ENCODE measurements around the gene CACNA1C. TPM values are rescaled to one million over a fixed set of nuclear protein-coding genes. Genes with fewer than 3 reads are reported as not detected.

Gene CACNA1C
- total RNA-seq, 1 experiment from 2014 or later = 1.1 TPM

DNA sequence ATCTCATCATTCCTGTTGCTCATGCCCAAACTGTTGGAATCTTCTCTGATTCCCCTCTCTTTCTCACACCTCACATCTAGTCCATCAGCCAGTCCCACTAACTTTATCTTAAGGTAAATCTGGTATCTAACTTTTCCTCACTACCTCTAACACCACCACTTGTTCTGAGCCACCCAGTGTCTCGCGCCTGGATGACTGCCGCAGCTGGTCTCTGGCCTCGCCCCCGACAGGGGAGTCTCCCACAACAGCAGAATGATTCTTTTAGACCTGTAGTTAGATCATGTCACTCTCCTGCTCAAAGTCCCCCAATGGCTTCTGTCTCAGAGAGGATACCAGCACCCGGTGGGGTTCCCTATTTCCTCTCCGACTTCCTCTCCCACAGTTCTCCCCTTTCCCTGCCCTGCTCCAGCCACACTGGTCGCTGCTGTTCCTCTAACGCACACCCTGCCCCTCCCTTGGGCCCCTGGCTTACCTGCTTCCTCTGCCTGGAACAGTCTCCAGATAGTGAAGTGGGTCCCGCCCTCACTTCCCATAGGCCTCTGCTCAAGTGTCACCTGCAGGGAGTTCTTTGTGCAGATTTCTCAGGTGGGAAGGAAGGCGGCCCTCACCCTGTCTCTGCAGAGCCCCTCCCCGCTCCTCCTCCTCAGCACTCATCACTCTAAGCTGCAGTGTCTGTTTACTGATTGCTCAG is 403.5 kb downstream of the CACNA1C start:
- Histone ChIP-seq H3K27me3 (ENCODE audit: insufficient read depth, low read length) (no peaks in the 10 kb centered on the region), H3T11ph (ENCODE audit: low read length) (no peak overlapping the region), H2BK5ac (ENCODE audit: insufficient read length, low read length) (no peak overlapping the region), H3K56ac (ENCODE audit: insufficient read length, low read depth, low read length) (no peak overlapping the region), H3K4ac (ENCODE audit: low read depth, low read length) (no peak overlapping the region), H3K9me3 (ENCODE audit: control insufficient read depth, low read depth, low read length) (no peaks in the 10 kb centered on the region), H3K4me2 (ENCODE audit: insufficient read depth, insufficient read length, low read length) (no peak overlapping the region), H2BK20ac (ENCODE audit: low read depth, low read length, poor library complexity, severe bottlenecking) (no peak overlapping the region), H2BK120ac (ENCODE audit: low read depth, low read length, poor library complexity, severe bottlenecking) (no peak overlapping the region), H4K20me1 (ENCODE audit: control insufficient read depth, insufficient read depth, insufficient read length) (no peaks in the 10 kb centered on the region), H3K79me1 (ENCODE audit: insufficient read depth, low read depth, low read length, poor library complexity, severe bottlenecking) (no peaks in the 10 kb centered on the region), H4K91ac (ENCODE audit: insufficient read length, low read depth, low read length) (no peak overlapping the region), H3K18ac (ENCODE audit: insufficient read length, low read depth, low read length) (no peak overlapping the region), H2AFZ (ENCODE audit: low read length) (no peak overlapping the region), H3K14ac (ENCODE audit: insufficient read depth, low read length) (no peak overlapping the region), H3K23me2 (ENCODE audit: insufficient read length, low read depth, low read length, poor library complexity, severe bottlenecking) (no peaks in the 10 kb centered on the region), H3K27ac (ENCODE audit: insufficient read length, low read depth, low read length) (no peak overlapping the region), H3K4me1 (ENCODE audit: insufficient read depth, low read length) (no peaks in the 10 kb centered on the region), H2AK5ac (ENCODE audit: insufficient read length, low read length) (no peak overlapping the region), H3K79me2 (ENCODE audit: insufficient read depth, low read length) (no peaks in the 10 kb centered on the region), H4K5ac (ENCODE audit: insufficient read length, low read depth, low read length) (no peak overlapping the region), H3K23ac (ENCODE audit: insufficient read length, low read depth, low read length) (no peak overlapping the region), H4K8ac (replicated peaks; ENCODE audit: insufficient read length, low read depth, low read length) (no peak overlapping the region), H3K9ac (ENCODE audit: extremely low read depth, insufficient read length, low read length) (no peak overlapping the region), H2BK15ac (ENCODE audit: low read depth, low read length) (no peak overlapping the region), H2BK12ac (ENCODE audit: insufficient read length, low read depth, low read length) (no peak overlapping the region)
- no CpG with 5 or more reads among the region's 12 CpGs for WGBS (ENCODE audit: extremely low coverage, insufficient read length, low lambda C conversion rate)
- no peaks in the 10 kb centered on the region for H3K9me3 Mint-ChIP-seq
- no peaks in the 10 kb centered on the region; a peak in 1 of 7 replicates for H3K36me3 Mint-ChIP-seq (ENCODE audit: insufficient read depth in 1 of 3, low read depth in 3 of 3)
- no peak overlapping the region for H3K27ac Mint-ChIP-seq
- H3K27me3 Mint-ChIP-seq (ENCODE audit: low read depth) = peaks cover 2% of the 10 kb centered on the region; the same call in 1 of the 2 replicates
- DNase-seq = no peak
- H3K4me1 Mint-ChIP-seq = peaks cover 4 to 5% of the 10 kb centered on the region in 2 experiments
- H3K4me3 Mint-ChIP-seq = no peak overlapping the region
- TF ChIP-seq, protein P1, sequence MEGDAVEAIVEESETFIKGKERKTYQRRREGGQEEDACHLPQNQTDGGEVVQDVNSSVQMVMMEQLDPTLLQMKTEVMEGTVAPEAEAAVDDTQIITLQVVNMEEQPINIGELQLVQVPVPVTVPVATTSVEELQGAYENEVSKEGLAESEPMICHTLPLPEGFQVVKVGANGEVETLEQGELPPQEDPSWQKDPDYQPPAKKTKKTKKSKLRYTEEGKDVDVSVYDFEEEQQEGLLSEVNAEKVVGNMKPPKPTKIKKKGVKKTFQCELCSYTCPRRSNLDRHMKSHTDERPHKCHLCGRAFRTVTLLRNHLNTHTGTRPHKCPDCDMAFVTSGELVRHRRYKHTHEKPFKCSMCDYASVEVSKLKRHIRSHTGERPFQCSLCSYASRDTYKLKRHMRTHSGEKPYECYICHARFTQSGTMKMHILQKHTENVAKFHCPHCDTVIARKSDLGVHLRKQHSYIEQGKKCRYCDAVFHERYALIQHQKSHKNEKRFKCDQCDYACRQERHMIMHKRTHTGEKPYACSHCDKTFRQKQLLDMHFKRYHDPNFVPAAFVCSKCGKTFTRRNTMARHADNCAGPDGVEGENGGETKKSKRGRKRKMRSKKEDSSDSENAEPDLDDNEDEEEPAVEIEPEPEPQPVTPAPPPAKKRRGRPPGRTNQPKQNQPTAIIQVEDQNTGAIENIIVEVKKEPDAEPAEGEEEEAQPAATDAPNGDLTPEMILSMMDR (conservative IDR thresholded peaks at IDR 0.05) = no peak

Data from H9 (cell line).